ENCODE results near the gene PSMB8.
"Not testable (repeated sequence)": the region's sequence is repeated elsewhere in the genome, so short reads cannot be mapped to it uniquely, and the experiment has no call there.

The PSMB8 gene

GRCh38 chr6:32843979-32844838 lies at the start of gene PSMB8:
Gene PSMB8, minus strand, starts transcription at chr6:32844047. Its CDS starts 51 bp downstream, at chr6:32843996.
- Mint-ChIP-seq H3K4me3 (peak within 1 kb of the TSS; percentile 99), H3K36me3 (peaks cover 63% of the 10 kb centered on the region)

GRCh38 chr6:32890831-32891230 lies 47.0 kb upstream of the PSMB8 start:
- Mint-ChIP-seq H3K27me3 (no peaks in the 10 kb centered on the region), H3K9me3 (ENCODE audit: low read depth) (no peaks in the 10 kb centered on the region), H3K36me3 (no peaks in the 10 kb centered on the region), H3K4me3 (no peak overlapping the region), H3K4me1 (ENCODE audit: low read depth) (peaks cover 17% of the 10 kb centered on the region), H3K27ac (no peak overlapping the region)

More at GRCh38 chr6:32843979-32844838, at the start of gene PSMB8:
- Mint-ChIP-seq H3K9me3 (ENCODE audit: low read depth) (no peaks in the 10 kb centered on the region), H3K4me1 (ENCODE audit: low read depth) (peaks cover 82% of the 10 kb centered on the region), H3K27me3 (no peaks in the 10 kb centered on the region), H3K27ac (peak within 1 kb of the TSS; percentile 100)

- Mint-ChIP-seq H3K4me1 (ENCODE audit: low read depth) (peaks cover 7% of the 10 kb centered on the region), H3K9me3 (ENCODE audit: low read depth) (no peaks in the 10 kb centered on the region), H3K36me3 (no peaks in the 10 kb centered on the region), H3K4me3 (no peak overlapping the region), H3K27me3 (no peaks in the 10 kb centered on the region), H3K27ac (no peak overlapping the region)
These were observed 45.7 kb upstream of the PSMB8 start for GRCh38 chr6:32889533-32889932.

- H3K4me1 Mint-ChIP-seq (ENCODE audit: low read depth) = peaks cover 3% of the 10 kb centered on the region
- H3K27ac Mint-ChIP-seq = no peak overlapping the region
- H3K27me3 Mint-ChIP-seq = no peaks in the 10 kb centered on the region
These were observed 44.7 kb upstream of the PSMB8 start for GRCh38 chr6:32888576-32888975.

GRCh38 chr6:32887616-32888015 lies 43.8 kb upstream of the PSMB8 start:
- H3K4me1 Mint-ChIP-seq (ENCODE audit: low read depth) = peaks cover 1% of the 10 kb centered on the region

More at GRCh38 chr6:32888576-32888975, 44.7 kb upstream of the PSMB8 start:
- no peaks in the 10 kb centered on the region for H3K9me3 Mint-ChIP-seq (ENCODE audit: low read depth)
- H3K4me3 Mint-ChIP-seq = no peak overlapping the region
- H3K36me3 Mint-ChIP-seq = no peaks in the 10 kb centered on the region

GRCh38 chr6:32886681-32887383 lies 43.0 kb upstream of the PSMB8 start:
- Mint-ChIP-seq H3K27ac (no peak overlapping the region), H3K4me3 (no peak overlapping the region), H3K4me1 (ENCODE audit: low read depth) (peaks cover 1% of the 10 kb centered on the region), H3K27me3 (no peaks in the 10 kb centered on the region), H3K36me3 (no peaks in the 10 kb centered on the region), H3K9me3 (ENCODE audit: low read depth) (no peaks in the 10 kb centered on the region)

More at GRCh38 chr6:32887616-32888015, 43.8 kb upstream of the PSMB8 start:
- no peak overlapping the region for H3K4me3 Mint-ChIP-seq
- H3K36me3 Mint-ChIP-seq = no peaks in the 10 kb centered on the region
- H3K9me3 Mint-ChIP-seq (ENCODE audit: low read depth) = no peaks in the 10 kb centered on the region
- no peak overlapping the region for H3K27ac Mint-ChIP-seq
- H3K27me3 Mint-ChIP-seq = no peaks in the 10 kb centered on the region

GRCh38 chr6:32885698-32886286 lies 41.9 kb upstream of the PSMB8 start:
- Mint-ChIP-seq H3K27ac (no peak overlapping the region), H3K27me3 (no peaks in the 10 kb centered on the region), H3K36me3 (peaks cover 2% of the 10 kb centered on the region), H3K4me1 (ENCODE audit: low read depth) (peaks cover 1% of the 10 kb centered on the region), H3K9me3 (ENCODE audit: low read depth) (no peaks in the 10 kb centered on the region), H3K4me3 (no peak overlapping the region)

GRCh38 chr6:32883789-32884188 lies 39.9 kb upstream of the PSMB8 start:
- H3K9me3 Mint-ChIP-seq (ENCODE audit: low read depth) = no peaks in the 10 kb centered on the region
- H3K36me3 Mint-ChIP-seq = peaks cover 9% of the 10 kb centered on the region
- no peak overlapping the region for H3K27ac Mint-ChIP-seq
- peaks cover 1% of the 10 kb centered on the region for H3K4me1 Mint-ChIP-seq (ENCODE audit: low read depth)
- no peak overlapping the region for H3K4me3 Mint-ChIP-seq
- no peaks in the 10 kb centered on the region for H3K27me3 Mint-ChIP-seq

GRCh38 chr6:32882879-32883250 lies 39.0 kb upstream of the PSMB8 start:
- Mint-ChIP-seq H3K27ac (peak overlapping the region; percentile 10), H3K9me3 (ENCODE audit: low read depth) (no peaks in the 10 kb centered on the region), H3K4me3 (no peak overlapping the region), H3K4me1 (ENCODE audit: low read depth) (peaks cover 1% of the 10 kb centered on the region), H3K36me3 (peaks cover 12% of the 10 kb centered on the region), H3K27me3 (no peaks in the 10 kb centered on the region)

GRCh38 chr6:32880962-32881361 lies 37.1 kb upstream of the PSMB8 start:
- H3K27me3 Mint-ChIP-seq; H3K27ac Mint-ChIP-seq; H3K4me3 Mint-ChIP-seq; H3K9me3 Mint-ChIP-seq (ENCODE audit: low read depth); H3K4me1 Mint-ChIP-seq (ENCODE audit: low read depth): not testable (repeated sequence)
- H3K36me3 Mint-ChIP-seq = peaks cover 13% of the 10 kb centered on the region

GRCh38 chr6:32879691-32880090 lies 35.8 kb upstream of the PSMB8 start:
- H3K4me3 Mint-ChIP-seq = no peak overlapping the region

GRCh38 chr6:32876603-32877002 lies 32.8 kb upstream of the PSMB8 start:
- H3K36me3 Mint-ChIP-seq = peaks cover 16% of the 10 kb centered on the region
- H3K4me1 Mint-ChIP-seq (ENCODE audit: low read depth) = no peaks in the 10 kb centered on the region
- no peaks in the 10 kb centered on the region for H3K9me3 Mint-ChIP-seq (ENCODE audit: low read depth)
- no peak overlapping the region for H3K4me3 Mint-ChIP-seq
- no peaks in the 10 kb centered on the region for H3K27me3 Mint-ChIP-seq
- H3K27ac Mint-ChIP-seq = no peak overlapping the region

More at GRCh38 chr6:32879691-32880090, 35.8 kb upstream of the PSMB8 start:
- Mint-ChIP-seq H3K4me1 (ENCODE audit: low read depth) (no peaks in the 10 kb centered on the region), H3K36me3 (peaks cover 13% of the 10 kb centered on the region), H3K27me3 (no peaks in the 10 kb centered on the region), H3K27ac (no peak overlapping the region), H3K9me3 (ENCODE audit: low read depth) (no peaks in the 10 kb centered on the region)

- not testable (repeated sequence) for H3K9me3 Mint-ChIP-seq (ENCODE audit: low read depth); H3K4me1 Mint-ChIP-seq (ENCODE audit: low read depth); H3K36me3 Mint-ChIP-seq; H3K27ac Mint-ChIP-seq; H3K4me3 Mint-ChIP-seq; H3K27me3 Mint-ChIP-seq
These were observed 30.1 kb upstream of the PSMB8 start for GRCh38 chr6:32873947-32874346.

- Mint-ChIP-seq H3K9me3 (ENCODE audit: low read depth) (no peaks in the 10 kb centered on the region), H3K27me3 (no peaks in the 10 kb centered on the region), H3K36me3 (no peaks in the 10 kb centered on the region), H3K4me3 (no peak overlapping the region), H3K4me1 (ENCODE audit: low read depth) (peaks cover 33% of the 10 kb centered on the region), H3K27ac (no peak overlapping the region)
These were observed 24.5 kb upstream of the PSMB8 start for GRCh38 chr6:32868257-32868788.
